Epithelial cell of esophagus (primary cell): ENCODE data around the gene FGGY.

Experiments
- DNase-seq: peaks from one replicate; pipeline ENCODE4 v3.0.0; 2010; ENCODE audit warnings: low read depth
- H3K4me3 ChIP-seq: 2 replicates; pipeline ENCODE4 v1.5.1; 2011; ENCODE audit warnings: mild to moderate bottlenecking, low read length, control low read depth
- CTCF ChIP-seq: IDR thresholded peaks from 2 replicates; pipeline ENCODE4 v1.5.1; 2011; ENCODE audit warnings: low read depth, mild to moderate bottlenecking, low read length, control low read depth, inconsistent platforms; ENCODE audit not compliant: insufficient read depth; ENCODE audit errors: missing control alignments

FGGY gene

GRCh38 chr1:59520194-59520593, 223.3 kb downstream of the FGGY start:
- no peak for TF ChIP-seq CTCF
- no peak for DNase-seq
- no peak overlapping the region for H3K4me3 ChIP-seq

DNA sequence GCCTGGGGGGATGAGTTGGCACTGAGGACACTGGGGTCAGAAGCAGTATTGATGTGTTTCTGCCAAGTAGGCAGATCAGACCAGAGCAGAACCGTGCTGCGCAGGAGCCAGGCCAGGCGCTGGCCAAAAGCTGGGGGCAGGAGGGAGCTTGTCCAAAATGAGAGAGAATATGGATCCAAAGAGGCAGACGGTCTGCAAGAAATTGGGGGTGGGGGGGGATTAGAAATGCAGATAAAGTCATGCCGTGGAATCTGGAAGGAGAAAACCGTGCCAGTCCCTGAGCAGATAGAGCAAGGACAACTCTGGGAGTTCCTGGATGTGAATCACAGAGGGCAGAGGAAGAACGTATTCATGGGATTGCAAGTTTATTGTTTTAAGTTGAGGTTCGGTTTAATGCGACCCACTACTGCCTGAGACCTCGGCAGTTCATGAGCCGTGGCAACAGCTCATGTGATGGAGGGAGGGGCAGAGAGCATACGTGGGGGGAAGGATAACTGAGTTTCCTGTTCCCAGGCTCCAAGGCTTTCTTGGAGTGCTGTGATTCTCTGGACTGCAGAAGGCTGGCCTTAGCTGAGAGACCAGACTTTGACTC, 224.0 kb downstream of the FGGY start:
- TF ChIP-seq CTCF, result no peak
- DNase-seq, result no peak
- H3K4me3 ChIP-seq, result no peak overlapping the region

DNA sequence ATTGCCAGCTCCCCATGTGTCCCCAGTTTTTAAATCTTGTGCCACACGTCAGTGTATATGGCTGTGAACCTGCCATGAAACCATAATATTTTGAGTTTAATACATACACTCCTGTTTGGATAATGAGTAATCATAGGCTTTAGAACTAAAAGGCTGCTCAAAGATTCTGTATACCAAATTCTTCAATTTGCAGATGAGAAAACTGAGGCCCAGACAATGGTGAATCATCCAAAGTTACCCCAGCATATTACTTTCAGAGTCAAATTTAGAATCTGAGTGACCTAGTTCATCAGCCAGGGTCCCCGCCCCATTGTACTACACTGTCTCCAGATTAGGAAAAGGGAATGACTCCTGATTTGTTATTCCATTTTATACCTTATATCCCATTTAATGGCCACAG, 224.6 kb downstream of the FGGY start:
- DNase-seq, result no peak
- no peak overlapping the region for H3K4me3 ChIP-seq
- TF ChIP-seq CTCF, result no peak

DNA sequence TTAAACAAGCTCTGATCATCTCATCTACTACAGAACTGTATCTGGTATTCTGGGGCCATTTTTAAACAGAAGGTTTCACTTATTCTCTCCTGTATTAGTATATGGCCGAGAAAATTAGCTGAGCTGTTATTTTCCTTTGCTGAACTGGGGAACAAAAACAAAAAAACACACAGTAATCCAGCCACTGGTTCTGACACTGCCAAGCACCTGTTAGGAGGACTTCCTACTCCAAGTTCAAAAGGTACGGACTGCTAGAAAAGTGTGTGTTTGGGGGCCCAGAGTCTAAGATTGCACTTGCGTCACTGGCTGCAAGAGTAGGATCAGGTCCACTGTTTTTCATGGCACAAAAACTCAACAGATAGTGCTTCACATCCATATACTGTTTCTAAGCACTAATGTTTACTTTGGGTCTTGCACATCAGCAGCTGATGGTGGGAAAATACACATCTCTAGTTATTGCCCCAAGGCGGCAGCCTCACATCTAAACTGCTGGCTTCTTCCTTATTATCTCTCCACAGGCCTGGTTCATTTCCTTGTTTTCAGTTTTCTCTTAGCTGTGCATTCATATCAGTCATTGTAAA, 226.1 kb downstream of the FGGY start:
- no peak for TF ChIP-seq CTCF
- no peak overlapping the region for H3K4me3 ChIP-seq
- DNase-seq, result no peak

GRCh38 chr1:59523745-59524450, 227.0 kb downstream of the FGGY start:
- DNase-seq, result no peak
- no peak for TF ChIP-seq CTCF

GRCh38 chr1:59526240-59526639, 229.3 kb downstream of the FGGY start:
- DNase-seq, result peak; percentile 41
- no peak for TF ChIP-seq CTCF

More at GRCh38 chr1:59523745-59524450, 227.0 kb downstream of the FGGY start:
- no peak overlapping the region for H3K4me3 ChIP-seq

More at GRCh38 chr1:59526240-59526639, 229.3 kb downstream of the FGGY start:
- H3K4me3 ChIP-seq, result no peak overlapping the region
